HCT116 (cell line): ENCODE measurements around the gene GDPD5. TPM values are rescaled to one million over a fixed set of nuclear protein-coding genes. Genes with fewer than 3 reads are reported as not detected.

Experiments used
- ATAC-seq: fragments of 200-7000 bp; cut with Tn5 transposase; 2 replicates; pipeline ENCODE4 v1.9.1; 2020; ENCODE audit warnings: mild to moderate bottlenecking, moderate library complexity
- BruUV-seq: library from RNA; stranded (reverse); fragments of 400-500 nt; replicated peaks from 2 replicates; lab custom pipeline; 2021; lab: Mats Ljungman, UMichigan
- CTCF ChIA-PET: fragments of 300-600 bp; sonication (Branson Sonifier 250); formaldehyde crosslinking; loops from one replicate; lab custom pipeline; 2021; ENCODE audit warnings: antibody characterized with exemption; lab: Charles Lee
- POLR2A ChIA-PET: fragments of 300-600, 350-600 bp; sonication (Branson Sonifier 250); formaldehyde crosslinking; loops from one replicate; lab custom pipeline; 2021; ENCODE audit warnings: antibody characterized with exemption; lab: Charles Lee
- RAD21 ChIA-PET, 2 experiments: fragments of 300-600 bp; sonication (Branson Sonifier 250); formaldehyde crosslinking; loops; one replicate each; lab custom pipeline; 2023; ENCODE audit warnings: low total read pairs in 2 of 2; ENCODE audit not compliant: uncharacterized antibody in 2 of 2, unreplicated experiment in 2 of 2, low non-redundant PET in 1 of 2; lab: Charles Lee
- DNase-seq: peaks from one replicate; pipeline ENCODE4 v3.0.0-alpha.2; 2010; ENCODE audit warnings: low read depth, low spot score
- H2AFZ ChIP-seq: fragments of 200-600 bp; shearing (Covaris generic), sonication (generic); 2 replicates; pipeline ENCODE4 v1.6.1; 2017; ENCODE audit warnings: low read depth, mixed run types, mixed read lengths, antibody characterized with exemption, low read length; ENCODE audit not compliant: poor library complexity, severe bottlenecking
- H3K27ac ChIP-seq: 2 replicates; pipeline ENCODE4 v1.5.1; 2012; ENCODE audit warnings: low read depth, low read length
- H3K27me3 ChIP-seq: fragments of 200-600 bp; sonication (generic); 2 replicates; pipeline ENCODE4 v1.6.1; 2016; ENCODE audit warnings: mixed run types, low read length, mixed read lengths; ENCODE audit not compliant: insufficient read depth
- H3K36me3 ChIP-seq, 2 experiments: fragments of 200-500 bp in 1 of 2; fragments of 200-600 bp in 1 of 2; sonication (Bioruptor generic) in 1 of 2; sonication (generic) in 1 of 2; 2 replicates each; pipeline versions ENCODE4 v1.5.1 to v1.6.1; 2014 to 2016; ENCODE audit warnings: low read length in 2 of 2, inconsistent platforms in 1 of 2, mixed read lengths in 1 of 2, mixed run types in 1 of 2; ENCODE audit not compliant: insufficient read depth in 2 of 2, control insufficient read depth in 1 of 2
- H3K4me1 ChIP-seq, 2 experiments: fragments of 200-600 bp in 1 of 2; sonication (generic) in 1 of 2; 2 replicates each; pipeline versions ENCODE4 v1.5.1 to v1.6.1; 2012 to 2017; ENCODE audit warnings: low read length in 2 of 2, inconsistent platforms in 1 of 2, mild to moderate bottlenecking in 1 of 2, mixed read lengths in 1 of 2, mixed run types in 1 of 2, moderate library complexity in 1 of 2; ENCODE audit not compliant: insufficient read depth in 2 of 2, control insufficient read depth in 1 of 2
- H3K4me2 ChIP-seq: fragments of 200-600 bp; sonication (generic); 2 replicates; pipeline ENCODE4 v1.6.1; 2017; ENCODE audit warnings: mixed run types, low read length, mixed read lengths
- H3K4me3 ChIP-seq, 2 experiments: fragments of 200-600 bp in 1 of 2; sonication (generic) in 1 of 2; replicated peaks in 1 of 2; 2 replicates each; pipeline ENCODE4 v1.5.1; 2011 to 2016; ENCODE audit warnings: low read length in 2 of 2, control low read depth in 1 of 2, low read depth in 1 of 2, mild to moderate bottlenecking in 1 of 2, mixed read lengths in 1 of 2, mixed run types in 1 of 2
- H3K79me2 ChIP-seq: fragments of 200-600 bp; sonication (generic); 2 replicates; pipeline ENCODE4 v1.6.1; 2017; ENCODE audit warnings: mild to moderate bottlenecking, mixed run types, low read length, moderate library complexity, mixed read lengths; ENCODE audit not compliant: insufficient read depth
- H3K9ac ChIP-seq: fragments of 200-600 bp; sonication (generic); 2 replicates; pipeline ENCODE4 v1.6.1; 2016; ENCODE audit warnings: low read length, mixed read lengths
- H3K9me2 ChIP-seq: fragments of 200-600 bp; sonication (generic), shearing (Covaris generic); 2 replicates; pipeline ENCODE4 v1.6.1; 2017; ENCODE audit warnings: mixed run types, mild to moderate bottlenecking, moderate library complexity; ENCODE audit not compliant: insufficient read depth
- H3K9me3 ChIP-seq, 2 experiments: fragments of 200-500 bp in 1 of 2; fragments of 200-600 bp in 1 of 2; sonication (Bioruptor generic) in 1 of 2; sonication (generic) in 1 of 2; 2 replicates each; pipeline ENCODE4 v1.6.1; 2014 to 2017; ENCODE audit warnings: low read length in 2 of 2, mixed read lengths in 2 of 2, inconsistent platforms in 1 of 2, low read depth in 1 of 2, mild to moderate bottlenecking in 1 of 2, mixed run types in 1 of 2, moderate library complexity in 1 of 2; ENCODE audit not compliant: control insufficient read depth in 1 of 2, insufficient read depth in 1 of 2
- H4K20me1 ChIP-seq: fragments of 200-600 bp; sonication (generic), shearing (Covaris generic); 2 replicates; pipeline ENCODE4 v1.6.1; 2017; ENCODE audit warnings: mixed run types, mild to moderate bottlenecking, moderate library complexity; ENCODE audit not compliant: insufficient read depth
- CBX3 ChIP-seq: IDR thresholded peaks from 2 replicates; pipeline ENCODE4 v1.6.1; 2012; ENCODE audit warnings: low read depth
- CEBPB ChIP-seq: IDR thresholded peaks from 2 replicates; pipeline ENCODE4 v1.6.1; 2012; ENCODE audit warnings: low read depth
- EGR1 ChIP-seq: IDR thresholded peaks from 2 replicates; pipeline ENCODE4 v1.6.1; 2012; ENCODE audit warnings: low read depth
- ELF1 ChIP-seq: IDR thresholded peaks from 2 replicates; pipeline ENCODE4 v1.6.1; 2012; ENCODE audit warnings: low read depth, borderline replicate concordance
- FOSL1 ChIP-seq: IDR thresholded peaks from 2 replicates; pipeline ENCODE4 v1.6.1; 2012; ENCODE audit warnings: low read depth
- POLR2AphosphoS5 ChIP-seq: IDR thresholded peaks from 2 replicates; pipeline ENCODE4 v1.6.1; 2011; ENCODE audit warnings: mild to moderate bottlenecking, low read depth, low read length, moderate library complexity
- SP1 ChIP-seq: IDR thresholded peaks from 2 replicates; pipeline ENCODE4 v1.6.1; 2012; ENCODE audit warnings: low read depth
- SRF ChIP-seq: IDR thresholded peaks from 2 replicates; pipeline ENCODE4 v1.6.1; 2012; ENCODE audit warnings: low read depth
- TCF7L2 ChIP-seq: IDR thresholded peaks from 2 replicates; pipeline ENCODE4 v1.7.0; 2011; ENCODE audit warnings: borderline replicate concordance, inconsistent platforms; ENCODE audit not compliant: insufficient read depth, insufficient read length; ENCODE audit errors: extremely low read depth
- YY1 ChIP-seq: IDR thresholded peaks from 2 replicates; pipeline ENCODE4 v1.6.1; 2011; ENCODE audit warnings: low read length, low read depth, moderate library complexity, mild to moderate bottlenecking; ENCODE audit not compliant: insufficient replicate concordance; ENCODE audit errors: extremely low read depth
- ZFX ChIP-seq: fragments of 450-650 bp; IDR thresholded peaks from 2 replicates; pipeline ENCODE4 v1.6.1; 2017
- intact Hi-C: fragments of 100-400 bp; cut with micrococcal nuclease; formaldehyde crosslinking; loops from 2 replicates; pipeline ENCODE4 v1.10.0; 2022
- total RNA-seq: library from RNA; stranded (reverse); gene quantifications from one replicate; pipeline ENCODE4 v1.2.1, GENCODE V29; 2021; ENCODE audit not compliant: unreplicated experiment
- TF ChIP-seq, protein P1 (sequence below), 3 experiments: fragments of 200-600 bp in 1 of 3; sonication (generic) in 1 of 3; IDR thresholded peaks in 2 of 3; conservative IDR thresholded peaks in 1 of 3; 2 replicates each; pipeline ENCODE4 v1.5.1; 2012 to 2017; ENCODE audit warnings: low read depth in 2 of 3, low read length in 2 of 3, antibody characterized with exemption in 1 of 3, borderline replicate concordance in 1 of 3, control low read depth in 1 of 3, mild to moderate bottlenecking in 1 of 3, mixed read lengths in 1 of 3, mixed run types in 1 of 3, moderate library complexity in 1 of 3; ENCODE audit not compliant: insufficient read depth in 1 of 3

GDPD5 gene
- total RNA-seq, 1 experiment from 2014 or later: 27.5 TPM

DNA sequence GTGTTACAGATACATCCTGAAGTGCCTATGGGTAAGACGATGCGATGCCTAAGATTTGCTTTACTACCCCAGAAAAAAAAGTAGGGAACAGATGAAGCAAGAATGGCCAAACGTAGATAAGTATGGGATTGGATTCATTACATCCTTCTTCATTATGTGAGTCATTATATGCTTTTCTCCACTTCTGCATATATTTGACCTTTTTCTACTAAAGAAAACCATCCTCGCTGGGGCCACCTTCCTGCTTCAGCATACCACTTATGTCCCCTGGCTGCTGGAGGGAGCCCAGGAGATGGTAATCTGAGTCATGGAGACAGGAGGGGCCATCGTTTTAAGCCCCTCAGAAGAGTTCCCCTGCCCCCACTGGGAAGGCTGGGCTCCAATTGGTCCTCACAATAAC, 78.3 kb downstream of the GDPD5 start:
- Histone ChIP-seq H3K9me3 (no peaks in the 10 kb centered on the region), H3K27me3 (no peaks in the 10 kb centered on the region), H2AFZ (no peak overlapping the region), H3K9ac (no peak overlapping the region), H3K9me2 (no peaks in the 10 kb centered on the region), H3K36me3 (no peaks in the 10 kb centered on the region), H3K4me2 (no peak overlapping the region), H3K79me2 (no peaks in the 10 kb centered on the region), H4K20me1 (no peaks in the 10 kb centered on the region), H3K4me1 (no peaks in the 10 kb centered on the region), H3K27ac (no peak overlapping the region), H3K4me3 (no peak overlapping the region)
- ATAC-seq (no peak), DNase-seq (no peak)
- ChIA-PET RAD21 (no interaction called here), POLR2A (no interaction called here), CTCF (interaction anchor here (1.2 kb wide), 1 partner anchor 84 kb away, joined by 3 read pairs; no protein-coding TSS in a partner anchor)
- BruUV-seq: no TSS peak
- intact Hi-C loops: loop anchor here (5.0 to 10.0 kb wide), 2 partner anchors 60 to 417 kb away; no protein-coding TSS in a partner anchor
- TF ChIP-seq SRF: no peak
- no peak for TF ChIP-seq CBX3
- no peak for TF ChIP-seq CEBPB
- TF ChIP-seq SP1: no peak
- no peak for TF ChIP-seq YY1
- no peak for TF ChIP-seq ZFX
- no peak for TF ChIP-seq FOSL1
- no peak for TF ChIP-seq ELF1
- TF ChIP-seq TCF7L2: no peak
- no peak for TF ChIP-seq EGR1
- TF ChIP-seq POLR2AphosphoS5: no peak
- TF ChIP-seq, protein P1, sequence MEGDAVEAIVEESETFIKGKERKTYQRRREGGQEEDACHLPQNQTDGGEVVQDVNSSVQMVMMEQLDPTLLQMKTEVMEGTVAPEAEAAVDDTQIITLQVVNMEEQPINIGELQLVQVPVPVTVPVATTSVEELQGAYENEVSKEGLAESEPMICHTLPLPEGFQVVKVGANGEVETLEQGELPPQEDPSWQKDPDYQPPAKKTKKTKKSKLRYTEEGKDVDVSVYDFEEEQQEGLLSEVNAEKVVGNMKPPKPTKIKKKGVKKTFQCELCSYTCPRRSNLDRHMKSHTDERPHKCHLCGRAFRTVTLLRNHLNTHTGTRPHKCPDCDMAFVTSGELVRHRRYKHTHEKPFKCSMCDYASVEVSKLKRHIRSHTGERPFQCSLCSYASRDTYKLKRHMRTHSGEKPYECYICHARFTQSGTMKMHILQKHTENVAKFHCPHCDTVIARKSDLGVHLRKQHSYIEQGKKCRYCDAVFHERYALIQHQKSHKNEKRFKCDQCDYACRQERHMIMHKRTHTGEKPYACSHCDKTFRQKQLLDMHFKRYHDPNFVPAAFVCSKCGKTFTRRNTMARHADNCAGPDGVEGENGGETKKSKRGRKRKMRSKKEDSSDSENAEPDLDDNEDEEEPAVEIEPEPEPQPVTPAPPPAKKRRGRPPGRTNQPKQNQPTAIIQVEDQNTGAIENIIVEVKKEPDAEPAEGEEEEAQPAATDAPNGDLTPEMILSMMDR (IDR thresholded peaks at IDR 0.05 in 2 of 3, conservative IDR thresholded peaks at IDR 0.05 in 1 of 3; ENCODE audit: borderline replicate concordance in 1 of 3, insufficient read depth in 1 of 3, low read depth in 2 of 3, low read length in 2 of 3): no peak
- TF ChIP-seq, all 23 proteins: peak for 0
